Prostate gland (tissue), 2 donors: ENCODE measurements around the gene OSBPL2.

Experiments
- CTCF ChIP-seq, 4 experiments: fragments of 200-600 bp in 2 of 4; fragments of 450-650 bp in 2 of 4; sonication (generic) in 2 of 4; IDR thresholded peaks; 1 replicate in 3 of 4; 2 replicates in 1 of 4; pipeline ENCODE4 v1.5.1; 2016 to 2019; ENCODE audit warnings: antibody characterized with exemption in 4 of 4, mild to moderate bottlenecking in 2 of 4, moderate library complexity in 2 of 4
- POLR2A ChIP-seq: fragments of 450-650 bp; IDR thresholded peaks from one replicate; pipeline ENCODE4 v1.6.1; 2016; ENCODE audit warnings: antibody characterized with exemption, mild to moderate bottlenecking
- POLR2AphosphoS5 ChIP-seq: sonication (generic); formaldehyde crosslinking; IDR thresholded peaks from one replicate; pipeline ENCODE4 v1.6.1; 2017; ENCODE audit warnings: antibody characterized with exemption

DNA sequence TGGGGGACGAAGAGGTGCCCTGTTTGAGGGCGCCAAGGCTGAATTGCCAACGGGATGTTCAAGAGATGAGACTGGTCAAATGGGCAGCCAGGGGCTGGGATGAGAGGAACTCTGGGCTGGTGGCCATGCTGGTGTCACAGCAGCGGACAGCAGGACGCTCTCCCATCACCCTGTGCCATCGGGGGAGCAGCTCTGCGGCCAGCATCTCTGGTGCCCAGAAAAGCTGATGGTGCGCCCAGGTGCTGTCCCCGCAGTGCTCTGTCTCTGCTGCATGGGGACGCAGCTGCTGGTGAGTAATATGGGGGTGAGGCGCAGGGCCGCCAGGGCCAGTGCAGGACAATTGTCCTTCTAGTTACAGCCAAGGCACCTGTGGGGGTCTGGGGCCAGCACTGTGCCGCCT lies 13.3 kb upstream of the OSBPL2 start:
- no peak for TF ChIP-seq POLR2A
- no peak for TF ChIP-seq CTCF (IDR thresholded peaks at IDR 0.05)
- TF ChIP-seq POLR2AphosphoS5, result no peak
